GM18951 (cell line): ENCODE data around the gene NPAS3.

Experiments used
- POLR2A ChIP-seq: IDR thresholded peaks from 4 replicates; pipeline ENCODE4 v1.6.1; 2011; ENCODE audit warnings: mild to moderate bottlenecking; ENCODE audit not compliant: insufficient read length, insufficient read depth; ENCODE audit errors: extremely low read depth
- in situ Hi-C: fragments of 300-500 bp; cut with MboI; formaldehyde crosslinking; loops from one replicate; pipeline ENCODE4 v1.12.0; 2022; ENCODE audit warnings: low sequenced_read_pairs, mixed read lengths, inconsistent platforms; ENCODE audit not compliant: unreplicated experiment

Gene NPAS3

GRCh38 chr14:33452995-33453394, 514.3 kb downstream of the NPAS3 start:
- no peak for TF ChIP-seq POLR2A
- in situ Hi-C loops: no loop called here

GRCh38 chr14:33454022-33454595, 515.4 kb downstream of the NPAS3 start:
- in situ Hi-C loops: no loop called here
- TF ChIP-seq POLR2A: no peak

GRCh38 chr14:33454707-33455106, 516.0 kb downstream of the NPAS3 start:
- in situ Hi-C loops: no loop called here
- no peak for TF ChIP-seq POLR2A

GRCh38 chr14:33455654-33456345, 517.1 kb downstream of the NPAS3 start:
- TF ChIP-seq POLR2A: no peak
- in situ Hi-C loops: no loop called here

GRCh38 chr14:33457021-33457420, 518.3 kb downstream of the NPAS3 start:
- TF ChIP-seq POLR2A: no peak
- in situ Hi-C loops: no loop called here

GRCh38 chr14:33457617-33458016, 518.9 kb downstream of the NPAS3 start:
- no peak for TF ChIP-seq POLR2A
- in situ Hi-C loops: no loop called here

GRCh38 chr14:33460164-33460563, 521.5 kb downstream of the NPAS3 start:
- in situ Hi-C loops: no loop called here
- no peak for TF ChIP-seq POLR2A

- in situ Hi-C loops: no loop called here
- no peak for TF ChIP-seq POLR2A
These were observed 522.4 kb downstream of the NPAS3 start for GRCh38 chr14:33461036-33461435.

- in situ Hi-C loops: no loop called here
- no peak for TF ChIP-seq POLR2A
These were observed 525.1 kb downstream of the NPAS3 start for GRCh38 chr14:33463731-33464130.

- in situ Hi-C loops: no loop called here
- TF ChIP-seq POLR2A: no peak
These were observed 525.7 kb downstream of the NPAS3 start for GRCh38 chr14:33464254-33464962.

- in situ Hi-C loops: no loop called here
- TF ChIP-seq POLR2A: no peak
These were observed 527.4 kb downstream of the NPAS3 start for GRCh38 chr14:33465846-33466700.

- no peak for TF ChIP-seq POLR2A
- in situ Hi-C loops: no loop called here
These were observed 529.3 kb downstream of the NPAS3 start for GRCh38 chr14:33467971-33468370.

- no peak for TF ChIP-seq POLR2A
- in situ Hi-C loops: loop anchor here (10.0 kb wide), 1 partner anchor 325 kb away; no protein-coding TSS in a partner anchor
These were observed 531.2 kb downstream of the NPAS3 start for GRCh38 chr14:33469898-33470297.
